Pancreas (tissue), 10 donors: ENCODE measurements around the gene MIDN. TPM values are rescaled to one million over a fixed set of nuclear protein-coding genes. Genes with fewer than 3 reads are reported as not detected.

Experiments
- ATAC-seq, 4 donors: fragments of 200-7000 bp; cut with Tn5 transposase; one replicate each; pipeline versions ENCODE4 v1.8.0 to v1.9.1; 2020; ENCODE audit warnings: mild to moderate bottlenecking in 4 of 4, moderate library complexity in 4 of 4
- DNase-seq, 6 donors: peaks; one replicate each; pipeline ENCODE4 v3.0.0-alpha.2; 2020
- FAIRE-seq: peaks from 2 replicates; lab custom pipeline; 2012; peaks lifted over from hg19 to GRCh38; lab: Jason Lieb, UNC
- H3K27ac ChIP-seq, 4 donors: fragments of 200-600 bp; sonication (generic); 1 replicate in 3 of 4; 2 replicates in 1 of 4; pipeline versions ENCODE4 v1.5.0 to v1.8.0; 2020
- H3K27me3 ChIP-seq, 4 donors: fragments of 200-600 bp; one replicate each; pipeline ENCODE4 v1.8.0; 2021
- H3K36me3 ChIP-seq, 3 donors: fragments of 200-600 bp; sonication (generic) in 1 of 3; one replicate each; pipeline versions ENCODE4 v1.5.0 to v1.8.0; 2020 to 2021
- H3K4me1 ChIP-seq, 3 donors: fragments of 200-600 bp; one replicate each; pipeline ENCODE4 v1.8.0; 2021
- H3K4me3 ChIP-seq, 4 donors: fragments of 200-600 bp; sonication (generic) in 2 of 4; one replicate each; pipeline versions ENCODE4 v1.5.0 to v1.8.0; 2020 to 2021
- H3K9me3 ChIP-seq, 4 donors: fragments of 200-600 bp; one replicate each; pipeline ENCODE4 v1.8.0; 2021
- CTCF ChIP-seq, 4 donors: fragments of 200-600 bp; sonication (generic) in 3 of 4; IDR thresholded peaks; one replicate each; pipeline versions ENCODE4 v1.5.0 to v1.8.0; 2021; ENCODE audit warnings: antibody characterized with exemption in 4 of 4
- WGBS, 2 donors: extraction: QIAGEN DNeasy Blood & Tissue Kit; methylation state at CpG; one replicate each; pipeline ENCODE4 v1.1.7; 2013; 5-methylcytosine and 5-hydroxymethylcytosine counted together
- intact Hi-C, 3 donors: fragments of 100-400 bp; cut with DNase I; formaldehyde crosslinking; loops; one replicate each; pipeline versions ENCODE4 v1.11.1 to v1.14.2; 2022
- polyA plus RNA-seq, 2 donors: library from polyadenylated mRNA; stranded (reverse); fragments of 200-250 nt; gene quantifications; one replicate each; pipeline ENCODE4 v1.2.3, GENCODE V29; 2013
- total RNA-seq, 6 donors: library from RNA; stranded (reverse); fragmentation: NEBNext Ultra II Directional in 4 of 6; extraction: Animal tissue kit (Norgen Biotek cat#: 25700) in 4 of 6; gene quantifications; one replicate each; pipeline versions ENCODE4 v1.2.1 to v1.2.4, GENCODE V29; 2021 to 2023
- donor health status: healthy with polysubstance abuse.
- donor health status: DM: no; HTN: no; CAD: no; lungs with moderate emphysema.
- donor health status: DM: no; HTN: no; CAD: no.
- donor health status: control.
- donor health status: control.
- donor health status: Bipolar disorder and iron deficiency.
- donor health status: DM: yes; HTN: yes; CAD: no.
- donor health status: DM: no; HTN: no; CAD: no.
- donor health status: DM: no; HTN: no; CAD: no.
- donor health status: DM: yes; HTN: yes; CAD: no.

The MIDN gene
- total and polyA plus RNA-seq, 8 donors, result 32.1 to 78.0 (median 44.4) TPM

GRCh38 chr19:1293782-1294604 is 45.6 kb downstream of the MIDN start:
- TF ChIP-seq CTCF (IDR thresholded peaks at IDR 0.05), result no peak
- Histone ChIP-seq H3K27me3 (peaks cover 0 to 11% (median 5%) of the 10 kb centered on the region in 4 donors), H3K36me3 (no peaks in the 10 kb centered on the region), H3K4me3 (no peak overlapping the region), H3K9me3 (no peaks in the 10 kb centered on the region), H3K4me1 (no peaks in the 10 kb centered on the region), H3K27ac (no peak overlapping the region)
- intact Hi-C loops, result no loop called here
- FAIRE-seq (no peak), DNase-seq (peak in 2 of 6 donors; percentile 32 to 72), ATAC-seq (no peak)
- 67 to 82% methylated on average over 35 of the region's 35 CpGs for WGBS, 2 donors

DNA sequence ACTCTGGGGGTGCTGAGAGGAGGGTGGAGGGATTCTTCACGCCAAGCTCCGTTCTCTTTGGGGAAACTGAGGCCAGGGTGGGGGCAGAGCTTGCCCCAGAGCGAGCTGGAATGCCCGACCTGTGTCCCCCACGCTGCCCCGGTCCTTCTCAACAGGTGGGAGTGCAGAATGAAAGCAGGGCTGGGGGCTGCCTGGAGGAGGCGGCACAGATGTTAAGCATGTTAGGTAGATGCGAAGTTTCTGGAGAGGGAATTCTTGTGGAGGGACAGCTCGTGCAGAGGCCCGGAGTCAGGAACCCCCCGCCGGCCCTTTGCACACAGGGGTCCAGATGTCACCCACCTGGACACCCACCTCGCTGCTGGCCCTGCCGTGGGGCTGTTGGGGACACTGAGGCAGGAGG is 46.3 kb downstream of the MIDN start:
- whole genome bisulfite sequencing, 2 donors, result 65% methylated on average over 14 of the region's 14 CpGs
- DNase-seq (peak in 1 of 6 donors; percentile 15), FAIRE-seq (no peak), ATAC-seq (no peak)
- Histone ChIP-seq H3K27ac (no peak overlapping the region), H3K36me3 (no peaks in the 10 kb centered on the region), H3K27me3 (peaks cover 0 to 11% (median 5%) of the 10 kb centered on the region in 4 donors), H3K4me1 (no peaks in the 10 kb centered on the region), H3K9me3 (no peaks in the 10 kb centered on the region), H3K4me3 (no peak overlapping the region)
- intact Hi-C loops, result no loop called here
- TF ChIP-seq CTCF (IDR thresholded peaks at IDR 0.05), result no peak

GRCh38 chr19:1295169-1296012 is 47.0 kb downstream of the MIDN start:
- Histone ChIP-seq H3K4me3 (peak overlapping the region in 1 of 4 donors; percentile 25), H3K4me1 (no peaks in the 10 kb centered on the region), H3K9me3 (no peaks in the 10 kb centered on the region), H3K27ac (no peak overlapping the region), H3K36me3 (no peaks in the 10 kb centered on the region), H3K27me3 (peaks cover 0 to 11% (median 5%) of the 10 kb centered on the region in 4 donors)
- no peak for FAIRE-seq
- 5 to 7% methylated on average over 68 to 82 of the region's 82 CpGs for WGBS, 2 donors
- peak in 3 of 4 donors; percentile 11 to 51 (median 23) for ATAC-seq
- peak in 2 of 6 donors; percentile 46 to 81 for DNase-seq
- TF ChIP-seq CTCF (IDR thresholded peaks at IDR 0.05), result no peak
- intact Hi-C loops, result no loop called here

DNA sequence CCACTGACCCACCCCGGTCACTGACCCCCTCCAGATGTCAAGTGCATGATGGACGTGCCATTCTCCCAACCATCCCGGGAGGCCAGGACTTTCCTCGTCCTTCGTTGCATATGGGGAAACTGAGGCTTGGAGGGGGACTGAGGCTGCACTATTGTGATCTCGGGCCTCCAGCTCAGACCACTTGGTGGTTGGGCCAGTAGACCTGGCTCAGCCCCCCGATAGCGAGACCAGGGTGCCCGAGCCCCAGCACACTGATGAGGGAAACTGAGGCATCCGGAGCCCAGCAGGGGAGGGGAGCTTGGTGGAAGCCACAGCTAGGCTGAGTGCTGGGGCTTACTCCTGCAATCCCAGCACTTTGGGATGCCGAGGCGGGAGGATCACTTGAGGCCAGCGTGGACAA is 47.7 kb downstream of the MIDN start:
- no peak for TF ChIP-seq CTCF (IDR thresholded peaks at IDR 0.05)
- no peaks in the 10 kb centered on the region for H3K4me1 ChIP-seq
- ATAC-seq (no peak), FAIRE-seq (no peak), DNase-seq (peak in 1 of 6 donors; percentile 45)
- 65 to 73% methylated on average over 13 of the region's 13 CpGs for WGBS, 2 donors
- H3K4me3 ChIP-seq, result no peak overlapping the region
- H3K27ac ChIP-seq, result no peak overlapping the region
- intact Hi-C loops, result no loop called here
- no peaks in the 10 kb centered on the region for H3K9me3 ChIP-seq
- H3K27me3 ChIP-seq, result peaks cover 0 to 11% (median 5%) of the 10 kb centered on the region in 4 donors
- H3K36me3 ChIP-seq, result no peaks in the 10 kb centered on the region
